Dendritic cell treated with granulocyte-macrophage colony-stimulating factor and Interleukin-4, amounts not matched to agents 40 ng/mL and 50 ng/mL, for 4 days (primary cell): ENCODE data around the gene PRRT4.

Source experiments
- H3K27ac Mint-ChIP-seq: one replicate; pipeline ENCODE4 v1.8.0; 2022; ENCODE audit warnings: mild to moderate bottlenecking, mixed read lengths
- H3K27me3 Mint-ChIP-seq: one replicate; pipeline ENCODE4 v1.8.0; 2022; ENCODE audit warnings: mild to moderate bottlenecking, mixed read lengths
- H3K36me3 Mint-ChIP-seq: one replicate; pipeline ENCODE4 v1.8.0; 2022; ENCODE audit warnings: low read depth, mixed read lengths
- H3K4me1 Mint-ChIP-seq: one replicate; pipeline ENCODE4 v1.8.0; 2022; ENCODE audit warnings: low read depth, mixed read lengths
- H3K4me3 Mint-ChIP-seq: one replicate; pipeline ENCODE4 v1.8.0; 2022; ENCODE audit warnings: mild to moderate bottlenecking, moderate library complexity, mixed read lengths
- H3K9me3 Mint-ChIP-seq: one replicate; pipeline ENCODE4 v1.8.0; 2022; ENCODE audit warnings: mixed read lengths
- intact Hi-C: fragments of 100-400 bp; cut with micrococcal nuclease; formaldehyde crosslinking; loops from one replicate; pipeline ENCODE4 v1.15.0; 2022

Gene PRRT4

DNA sequence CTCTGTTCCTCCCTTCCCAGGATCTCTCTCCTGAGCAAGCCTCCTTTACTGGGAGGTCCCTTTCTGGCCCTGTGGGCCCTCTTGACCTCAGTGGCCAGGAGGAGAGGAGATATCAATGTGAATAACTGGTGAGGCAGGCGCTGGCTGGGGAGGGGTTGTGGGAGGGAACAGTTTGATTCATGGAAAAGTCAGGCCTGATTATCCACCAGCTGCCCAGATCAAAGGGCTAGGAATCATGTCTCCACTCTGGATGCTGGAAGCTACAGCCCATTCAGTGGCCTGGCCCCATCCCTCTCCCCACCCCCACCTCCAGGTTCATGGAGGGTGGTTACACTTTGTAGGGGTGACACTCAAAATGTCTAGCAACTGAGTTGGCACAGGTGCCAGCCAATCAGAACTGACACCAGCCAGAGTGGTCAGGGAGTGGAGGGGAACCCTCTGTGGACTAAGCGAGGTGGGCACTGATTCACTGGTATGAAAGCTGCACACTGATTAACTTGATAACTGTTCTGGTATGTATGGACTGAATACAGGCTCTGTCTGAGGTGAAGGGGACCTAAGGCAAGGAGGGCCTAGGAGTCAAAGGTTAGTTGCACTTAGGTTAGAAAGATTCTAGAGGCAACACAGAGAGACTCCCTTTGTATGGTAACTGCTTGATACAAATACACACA lies 4.8 kb downstream of the PRRT4 start:
- Mint-ChIP-seq H3K36me3 (no peaks in the 10 kb centered on the region), H3K27me3 (peaks cover 40% of the 10 kb centered on the region), H3K27ac (no peak overlapping the region), H3K4me3 (no peak overlapping the region), H3K4me1 (peaks cover 47% of the 10 kb centered on the region), H3K9me3 (no peaks in the 10 kb centered on the region)
- intact Hi-C loops, result no loop called here

GRCh38 chr7:128353610-128354009 lies 7.9 kb downstream of the PRRT4 start:
- Mint-ChIP-seq H3K4me1 (peaks cover 19% of the 10 kb centered on the region), H3K9me3 (no peaks in the 10 kb centered on the region), H3K27me3 (peaks cover 47% of the 10 kb centered on the region), H3K4me3 (no peak overlapping the region), H3K36me3 (no peaks in the 10 kb centered on the region), H3K27ac (no peak overlapping the region)
- intact Hi-C loops, result no loop called here

GRCh38 chr7:128353189-128353588 lies 8.3 kb downstream of the PRRT4 start:
- intact Hi-C loops, result no loop called here
- Mint-ChIP-seq H3K27ac (no peak overlapping the region), H3K4me3 (no peak overlapping the region), H3K27me3 (peaks cover 48% of the 10 kb centered on the region), H3K9me3 (no peaks in the 10 kb centered on the region), H3K4me1 (peaks cover 15% of the 10 kb centered on the region), H3K36me3 (no peaks in the 10 kb centered on the region)

GRCh38 chr7:128352636-128353035 lies 8.9 kb downstream of the PRRT4 start:
- intact Hi-C loops, result no loop called here
- H3K36me3 Mint-ChIP-seq, result no peaks in the 10 kb centered on the region
- peaks cover 52% of the 10 kb centered on the region for H3K27me3 Mint-ChIP-seq
- no peak overlapping the region for H3K27ac Mint-ChIP-seq
- no peak overlapping the region for H3K4me3 Mint-ChIP-seq
- H3K9me3 Mint-ChIP-seq, result no peaks in the 10 kb centered on the region
- H3K4me1 Mint-ChIP-seq, result peaks cover 10% of the 10 kb centered on the region

DNA sequence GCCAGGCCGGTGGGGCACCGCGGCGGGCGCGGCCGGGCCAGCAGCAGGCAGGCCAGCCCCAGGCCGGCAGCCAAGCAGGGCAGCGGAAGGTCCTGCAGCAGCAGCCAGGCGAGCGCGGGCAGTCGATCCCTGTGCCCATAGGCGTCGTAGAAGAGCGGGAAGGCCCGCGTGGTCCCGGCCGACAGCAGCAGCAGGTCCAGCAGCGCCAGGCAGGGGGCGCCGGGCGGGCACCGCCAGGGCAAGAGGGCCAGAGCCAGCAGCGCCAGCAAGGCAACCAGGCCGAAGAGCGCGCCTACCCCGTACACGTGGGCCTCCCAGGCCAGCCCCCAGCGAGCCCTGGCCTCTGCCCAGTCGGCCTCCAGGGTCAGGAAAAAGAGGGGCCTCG lies 9.3 kb downstream of the PRRT4 start:
- Mint-ChIP-seq H3K27ac (no peak overlapping the region), H3K9me3 (no peaks in the 10 kb centered on the region), H3K4me3 (no peak overlapping the region), H3K36me3 (no peaks in the 10 kb centered on the region), H3K4me1 (peaks cover 5% of the 10 kb centered on the region), H3K27me3 (peaks cover 53% of the 10 kb centered on the region)
- intact Hi-C loops, result no loop called here

DNA sequence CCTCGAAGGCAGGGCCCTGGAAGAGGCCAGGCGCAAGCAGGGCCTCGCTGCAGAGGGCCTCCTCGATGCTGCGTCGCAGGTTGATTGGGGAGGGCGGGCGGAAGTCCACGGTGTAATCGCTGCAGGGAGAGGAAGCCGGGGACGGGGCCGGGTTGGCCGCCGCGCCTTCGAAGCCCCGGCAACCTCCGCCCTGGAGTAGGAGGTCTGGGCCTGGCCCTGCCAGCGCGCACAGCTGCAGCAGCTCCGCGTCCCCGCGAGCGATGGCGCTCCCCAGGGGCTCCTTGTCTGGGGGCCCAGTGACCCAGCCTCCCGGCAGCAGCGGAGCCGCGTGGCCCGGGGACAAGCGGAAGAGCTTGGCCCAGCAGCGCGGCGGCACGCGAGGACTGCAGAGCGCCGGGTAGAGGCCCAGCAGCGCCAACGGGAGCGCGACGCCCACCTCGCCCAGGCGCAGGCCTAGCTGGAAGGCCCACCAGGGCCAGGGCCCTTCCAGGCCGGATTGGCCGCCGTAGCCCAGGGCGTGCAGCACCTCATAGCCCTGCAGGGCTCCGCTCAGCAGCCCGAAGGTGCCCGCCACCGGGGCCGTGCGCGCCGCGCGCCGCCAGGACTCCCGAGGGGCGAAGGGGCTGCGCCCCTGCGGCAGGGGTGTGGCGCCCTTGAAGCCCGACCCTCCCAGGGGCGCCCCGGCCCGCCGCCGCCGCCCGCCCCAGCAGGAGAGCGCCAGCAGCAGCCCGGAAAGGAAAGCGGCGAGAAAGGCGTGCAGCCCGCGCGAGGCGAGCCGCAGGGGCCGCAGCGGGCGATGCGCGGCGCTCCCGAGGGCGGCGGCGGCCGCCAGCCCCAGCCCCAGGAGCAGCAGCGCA lies 10.0 kb downstream of the PRRT4 start:
- intact Hi-C loops, result no loop called here
- no peaks in the 10 kb centered on the region for H3K36me3 Mint-ChIP-seq
- peaks cover 53% of the 10 kb centered on the region for H3K27me3 Mint-ChIP-seq
- H3K4me3 Mint-ChIP-seq, result no peak overlapping the region
- no peak overlapping the region for H3K27ac Mint-ChIP-seq
- H3K9me3 Mint-ChIP-seq, result no peaks in the 10 kb centered on the region
- peaks cover 5% of the 10 kb centered on the region for H3K4me1 Mint-ChIP-seq

DNA sequence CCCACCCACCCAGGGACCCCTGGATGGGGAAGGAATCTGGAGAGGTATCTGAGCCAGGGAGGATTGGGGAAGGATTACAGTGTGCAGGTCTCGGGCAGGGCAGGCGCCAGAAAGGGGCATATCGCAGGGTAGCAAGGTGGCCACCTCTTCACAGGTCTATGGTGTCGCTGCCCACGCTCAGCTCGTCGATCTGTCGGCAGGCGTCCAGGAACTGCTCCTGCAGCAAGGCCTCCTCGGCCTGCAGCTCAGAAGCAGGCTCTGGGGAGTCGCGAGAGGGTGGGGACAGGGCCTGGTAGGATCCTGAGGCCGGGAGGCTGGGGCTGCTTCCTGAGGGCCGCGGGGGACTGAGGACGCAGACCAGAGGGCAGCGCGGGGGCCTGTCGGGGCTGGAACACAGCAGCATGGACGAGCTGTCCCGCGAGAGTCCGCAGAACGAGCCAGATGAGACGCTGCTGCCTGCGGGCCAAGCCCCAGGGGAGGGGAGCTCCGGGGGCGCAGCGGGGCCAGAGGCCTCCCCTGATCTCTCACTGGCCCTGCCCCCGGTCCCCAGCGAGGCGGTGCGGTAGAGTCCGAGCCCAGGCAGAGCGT lies 10.7 kb downstream of the PRRT4 start:
- no peak overlapping the region for H3K4me3 Mint-ChIP-seq
- peaks cover 5% of the 10 kb centered on the region for H3K4me1 Mint-ChIP-seq
- H3K36me3 Mint-ChIP-seq, result no peaks in the 10 kb centered on the region
- H3K9me3 Mint-ChIP-seq, result no peaks in the 10 kb centered on the region
- H3K27me3 Mint-ChIP-seq, result peaks cover 53% of the 10 kb centered on the region
- intact Hi-C loops, result no loop called here
- H3K27ac Mint-ChIP-seq, result no peak overlapping the region

DNA sequence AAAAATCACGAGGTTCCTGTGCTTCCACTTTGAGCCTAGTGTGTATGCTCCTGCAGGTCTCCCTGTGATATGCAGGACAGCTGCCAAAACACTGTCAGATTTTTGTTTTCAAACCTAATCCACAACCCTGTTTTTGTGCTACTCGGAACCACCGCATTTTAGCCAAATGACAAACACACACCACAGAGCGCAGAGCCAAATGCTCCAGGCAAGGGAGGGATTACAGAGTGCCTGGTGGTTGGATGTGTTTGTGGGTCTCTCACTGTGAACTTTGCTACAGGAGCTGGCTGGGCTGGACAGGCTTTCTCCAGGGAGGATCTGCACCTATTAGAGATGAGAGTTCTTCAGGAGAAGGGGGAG lies 12.0 kb downstream of the PRRT4 start:
- no peaks in the 10 kb centered on the region for H3K9me3 Mint-ChIP-seq
- H3K27me3 Mint-ChIP-seq, result peaks cover 52% of the 10 kb centered on the region
- peaks cover 5% of the 10 kb centered on the region for H3K4me1 Mint-ChIP-seq
- H3K4me3 Mint-ChIP-seq, result no peak overlapping the region
- H3K36me3 Mint-ChIP-seq, result no peaks in the 10 kb centered on the region
- no peak overlapping the region for H3K27ac Mint-ChIP-seq
- intact Hi-C loops, result loop anchor here (10.0 kb wide), 1 partner anchor 105 kb away; the partner anchor contains the start of gene HILPDA

DNA sequence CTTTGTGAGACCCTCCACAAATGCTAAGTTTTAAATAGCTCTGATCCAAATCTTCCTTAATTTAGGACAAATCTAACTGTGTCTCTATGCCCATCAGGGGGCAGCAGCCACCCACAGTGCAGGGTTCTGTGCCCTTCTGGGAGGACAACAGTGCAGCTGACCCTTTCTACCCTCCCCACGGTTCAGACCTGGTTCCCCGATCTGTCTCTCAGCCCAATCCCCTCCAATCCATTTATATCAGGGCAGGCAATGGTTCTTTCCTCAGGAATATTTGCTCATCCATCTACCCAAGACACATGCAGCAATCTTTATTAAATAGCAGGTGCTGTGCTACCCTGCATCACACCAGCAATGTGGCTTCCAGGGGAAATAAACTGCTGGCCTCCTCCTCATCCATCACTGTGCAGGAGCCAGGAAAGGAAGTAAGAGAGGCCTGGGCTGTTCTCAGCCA lies 13.8 kb downstream of the PRRT4 start:
- H3K27me3 Mint-ChIP-seq, result peaks cover 36% of the 10 kb centered on the region
- intact Hi-C loops, result loop anchor here (1.0 to 10.0 kb wide), 3 partner anchors 40 to 107 kb away; partner anchors contain the start of gene HILPDA
- no peak overlapping the region for H3K4me3 Mint-ChIP-seq
- no peaks in the 10 kb centered on the region for H3K9me3 Mint-ChIP-seq
- no peak overlapping the region for H3K27ac Mint-ChIP-seq
- peaks cover 4% of the 10 kb centered on the region for H3K36me3 Mint-ChIP-seq
- peaks cover 6% of the 10 kb centered on the region for H3K4me1 Mint-ChIP-seq

GRCh38 chr7:128344431-128344774 lies 17.1 kb downstream of the PRRT4 start:
- Mint-ChIP-seq H3K27me3 (peaks cover 12% of the 10 kb centered on the region), H3K36me3 (peaks cover 13% of the 10 kb centered on the region), H3K4me1 (peaks cover 14% of the 10 kb centered on the region), H3K27ac (no peak overlapping the region), H3K4me3 (no peak overlapping the region), H3K9me3 (no peaks in the 10 kb centered on the region)
- intact Hi-C loops, result loop anchor here (5.0 to 10.0 kb wide), 3 partner anchors 110 to 757 kb away; partner anchors contain the start of genes ARF5, GCC1, HILPDA and METTL2B

DNA sequence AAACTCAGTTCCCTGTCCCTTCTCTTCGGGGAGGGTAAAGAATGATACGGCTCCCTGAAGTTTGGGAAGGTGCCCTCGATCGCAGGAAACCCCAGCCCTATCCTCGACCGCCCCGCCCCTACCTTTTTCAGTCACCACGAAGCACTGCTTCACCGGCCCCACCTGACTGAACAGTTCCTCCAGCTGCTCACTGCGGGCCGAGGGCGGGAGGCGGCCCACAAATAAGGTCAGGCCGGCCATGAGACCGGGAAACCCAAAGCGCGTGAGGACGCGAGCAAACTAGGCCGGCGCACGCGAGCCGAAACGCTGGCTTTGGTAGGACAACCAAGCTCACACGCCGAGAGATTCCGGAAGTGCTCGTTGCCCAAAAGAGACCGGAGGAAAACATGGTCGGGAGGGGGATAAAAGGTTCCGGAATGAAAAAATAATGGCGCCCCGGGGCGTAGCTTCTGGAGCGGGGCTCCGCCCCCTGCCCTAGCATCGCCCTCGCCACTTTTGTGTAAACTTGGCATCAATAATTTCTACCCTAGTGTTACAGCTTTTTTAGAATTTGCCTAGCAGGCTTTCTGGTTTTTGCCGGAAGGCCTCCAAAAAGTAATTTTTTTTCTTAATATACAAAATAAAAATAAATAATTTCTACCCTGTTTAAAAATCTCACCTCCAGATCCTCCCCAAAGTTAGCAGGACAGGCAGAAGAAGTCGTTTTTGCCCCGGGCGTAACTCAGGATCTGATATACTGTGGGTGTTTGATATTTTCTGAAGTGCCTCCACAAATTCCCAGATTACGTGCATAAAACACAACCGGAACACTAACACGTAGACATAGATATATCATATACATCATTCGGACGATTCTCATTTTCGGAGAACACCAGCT lies 17.7 kb downstream of the PRRT4 start, which contains the start of gene RBM28:
Gene RBM28, minus strand, starts transcription at position 355 of the 877 bp plus-strand sequence. Its CDS starts 115 bp downstream, at position 240.
- Mint-ChIP-seq H3K4me3 (peak within 1 kb of the TSS; percentile 95), H3K9me3 (no peaks in the 10 kb centered on the region), H3K36me3 (peaks cover 19% of the 10 kb centered on the region), H3K27me3 (peaks cover 7% of the 10 kb centered on the region), H3K4me1 (peaks cover 14% of the 10 kb centered on the region), H3K27ac (peak within 1 kb of the TSS; percentile 97)
- intact Hi-C loops, result loop anchor here (5.0 to 10.0 kb wide), 3 partner anchors 111 to 756 kb away; partner anchors contain the start of genes ARF5, GCC1, HILPDA and METTL2B

DNA sequence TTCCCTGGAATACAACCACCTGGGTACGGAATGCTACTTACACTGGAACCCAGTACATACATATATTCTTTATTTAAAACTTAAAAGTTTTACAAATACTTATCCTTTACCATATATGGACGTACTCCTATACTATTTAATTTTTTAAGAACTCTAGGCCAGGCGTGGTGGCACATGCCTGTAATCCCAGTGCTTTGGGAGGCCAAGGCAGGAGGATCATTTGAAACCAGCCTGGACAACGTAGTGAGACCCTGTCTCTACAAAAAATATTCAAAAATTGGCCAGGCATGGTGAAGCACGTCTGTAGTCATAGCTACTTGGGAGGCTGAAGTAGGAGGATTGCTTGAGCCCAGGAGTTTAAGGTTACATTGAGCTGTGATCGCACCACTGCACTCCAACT lies 19.8 kb downstream of the PRRT4 start:
- Mint-ChIP-seq H3K9me3 (no peaks in the 10 kb centered on the region), H3K27me3 (no peaks in the 10 kb centered on the region), H3K4me3 (no peak overlapping the region), H3K4me1 (peaks cover 14% of the 10 kb centered on the region), H3K36me3 (peaks cover 40% of the 10 kb centered on the region), H3K27ac (no peak overlapping the region)
- intact Hi-C loops, result loop anchor here (5.0 to 10.0 kb wide), 3 partner anchors 113 to 754 kb away; partner anchors contain the start of genes ARF5, GCC1, HILPDA and METTL2B

GRCh38 chr7:128335730-128336129 lies 25.8 kb downstream of the PRRT4 start:
- intact Hi-C loops, result no loop called here
- no peaks in the 10 kb centered on the region for H3K4me1 Mint-ChIP-seq
- H3K27ac Mint-ChIP-seq, result no peak overlapping the region
- H3K9me3 Mint-ChIP-seq, result no peaks in the 10 kb centered on the region
- peaks cover 90% of the 10 kb centered on the region for H3K36me3 Mint-ChIP-seq
- H3K27me3 Mint-ChIP-seq, result no peaks in the 10 kb centered on the region
- no peak overlapping the region for H3K4me3 Mint-ChIP-seq
